HepG2 (cell line): ENCODE measurements around the gene AFDN. TPM values are rescaled to one million over a fixed set of nuclear protein-coding genes. Genes with fewer than 3 reads are reported as not detected.

ENCODE experiments used
- CAMTA2 ChIP-seq: sonication (generic); formaldehyde crosslinking; IDR thresholded peaks from 2 replicates; pipeline ENCODE4 v1.4.0; 2020; ENCODE audit warnings: mild to moderate bottlenecking, missing genetic modification reagents, borderline replicate concordance
- CENPX ChIP-seq: sonication (generic); formaldehyde crosslinking; IDR thresholded peaks from 2 replicates; pipeline ENCODE4 v1.9.0; 2021; ENCODE audit warnings: mild to moderate bottlenecking, missing genetic modification reagents, moderate library complexity
- EP300 ChIP-seq, 3 experiments: sonication (generic) in 1 of 3; formaldehyde crosslinking in 1 of 3; IDR thresholded peaks; 2 replicates each; pipeline versions ENCODE4 v1.5.1 to v1.6.1; 2011 to 2020; ENCODE audit warnings: low read depth in 2 of 3, low read length in 2 of 3, borderline replicate concordance in 1 of 3, improper control_type of control experiment in 1 of 3, mild to moderate bottlenecking in 1 of 3, missing genetic modification reagents in 1 of 3, moderate library complexity in 1 of 3
- GMEB1 ChIP-seq: sonication (generic); formaldehyde crosslinking; IDR thresholded peaks from 2 replicates; pipeline ENCODE4 v1.5.1; 2020; ENCODE audit warnings: missing genetic modification reagents, mild to moderate bottlenecking, borderline replicate concordance
- ISX ChIP-seq: sonication (generic); formaldehyde crosslinking; conservative IDR thresholded peaks from 2 replicates; pipeline ENCODE4 v1.5.0; 2020; ENCODE audit warnings: missing genetic modification reagents
- MAFK ChIP-seq, 2 experiments: IDR thresholded peaks in 1 of 2; conservative IDR thresholded peaks in 1 of 2; 2 replicates each; pipeline ENCODE4 v1.6.1; 2011; ENCODE audit warnings: improper control_type of control experiment in 2 of 2, low read length in 2 of 2
- NFKBIZ ChIP-seq: IDR thresholded peaks from 2 replicates; pipeline ENCODE4 v1.6.1; 2018; ENCODE audit warnings: missing genetic modification reagents, missing compliant biosample characterization
- NPAS2 ChIP-seq: sonication (generic); formaldehyde crosslinking; IDR thresholded peaks from 2 replicates; pipeline ENCODE4 v1.8.0; 2022; ENCODE audit warnings: mild to moderate bottlenecking, missing genetic modification reagents, borderline replicate concordance
- NR2C2 ChIP-seq: sonication (generic); formaldehyde crosslinking; IDR thresholded peaks from 2 replicates; pipeline ENCODE4 v1.4.0; 2020; ENCODE audit warnings: missing genetic modification reagents, mild to moderate bottlenecking, moderate library complexity, borderline replicate concordance
- THAP11 ChIP-seq: IDR thresholded peaks from 2 replicates; pipeline ENCODE4 v1.6.1; 2016; ENCODE audit warnings: missing biosample characterization, missing genetic modification reagents
- ZNF180 ChIP-seq: sonication (generic); formaldehyde crosslinking; IDR thresholded peaks from 2 replicates; pipeline ENCODE4 v1.4.0; 2020; ENCODE audit warnings: low read depth, missing genetic modification reagents, borderline replicate concordance
- ZNF781 ChIP-seq: sonication (generic); formaldehyde crosslinking; IDR thresholded peaks from 2 replicates; pipeline ENCODE4 v1.5.1; 2020; ENCODE audit warnings: borderline replicate concordance, mild to moderate bottlenecking, missing genetic modification reagents; ENCODE audit errors: not compliant biosample characterization
- ZSCAN31 ChIP-seq: sonication (generic); formaldehyde crosslinking; IDR thresholded peaks from 2 replicates; pipeline ENCODE4 v1.5.0; 2020; ENCODE audit warnings: low read depth, mild to moderate bottlenecking, missing genetic modification reagents
- polyA plus RNA-seq, 8 experiments: library from polyadenylated mRNA; depleted of rRNA in 3 of 8; stranded (reverse) in 7 of 8; unstranded in 1 of 8; fragments of >200 nt; fragmentation: Illumina TruSeq in 4 of 8; extraction: Trizol in 4 of 8; gene quantifications; 2 replicates each; pipeline versions ENCODE4 v1.2.1 to v1.2.3, GENCODE V29; 2011 to 2016; ENCODE audit warnings: low read depth in 4 of 8, missing spikeins in 1 of 8, mixed read lengths in 1 of 8; ENCODE audit not compliant: insufficient read depth in 1 of 8
- total RNA-seq, 5 experiments: library from RNA; depleted of rRNA; stranded (reverse); fragments of >200 nt; fragmentation: Illumina TruSeq; extraction: Trizol; gene quantifications; 2 replicates each; pipeline ENCODE4 v1.2.3, GENCODE V29; 2016; ENCODE audit warnings: low read depth in 1 of 5
- TF ChIP-seq, protein P1 (sequence below): sonication (generic); formaldehyde crosslinking; conservative IDR thresholded peaks from 2 replicates; pipeline ENCODE4 v1.4.0; 2020; ENCODE audit warnings: mild to moderate bottlenecking, missing genetic modification reagents, moderate library complexity
- TF ChIP-seq, protein P2 (sequence below): sonication (generic); formaldehyde crosslinking; IDR thresholded peaks from 2 replicates; pipeline ENCODE4 v1.8.1; 2023; ENCODE audit warnings: mild to moderate bottlenecking, moderate library complexity, missing genetic modification reagents
- TF ChIP-seq, protein P3 (sequence below): sonication (generic); formaldehyde crosslinking; IDR thresholded peaks from 2 replicates; pipeline ENCODE4 v1.4.0; 2020; ENCODE audit warnings: missing genetic modification reagents

AFDN gene
- total and polyA plus RNA-seq, 2 of the 13 experiments (the other 11 are each of a cell fraction or from before 2014, with no cell fraction given) = 136 to 151 TPM

GRCh38 chr6:167826230-167826895 is 348 bp upstream of the AFDN start (continued):
- TF ChIP-seq CAMTA2 (CRISPR knock-in tag) (no peak; the same call in 1 of the 2 replicates), NPAS2 (no peak), NR2C2 (CRISPR knock-in tag) (peak; percentile 33; the same call in 1 of the 2 replicates), GMEB1 (peak; percentile 84), ISX (CRISPR knock-in tag) (no peak), MAFK (conservative IDR thresholded peaks at IDR 0.05 in 1 of 2, IDR thresholded peaks at IDR 0.05 in 1 of 2; ENCODE audit: low read length in 2 of 2) (no peak), ZSCAN31 (no peak; the same call in 1 of the 2 replicates), CENPX (CRISPR knock-in tag) (no peak), NFKBIZ (CRISPR knock-in tag) (no peak), ZNF781 (CRISPR knock-in tag) (no peak), EP300 (IDR thresholded peaks at IDR 0.05; ENCODE audit: low read depth in 2 of 2, low read length in 2 of 2) (0 out of 4 replicates have a peak, but pooled peaks of 1 of the 2 experiments have one; percentile 7), EP300 (CRISPR knock-in tag; IDR thresholded peaks at IDR 0.05; ENCODE audit: borderline replicate concordance) (peak; percentile 21; the same call in 1 of the 2 replicates), THAP11 (CRISPR knock-in tag) (no peak), ZNF180 (CRISPR knock-in tag) (no peak)
- TF ChIP-seq, protein P1, sequence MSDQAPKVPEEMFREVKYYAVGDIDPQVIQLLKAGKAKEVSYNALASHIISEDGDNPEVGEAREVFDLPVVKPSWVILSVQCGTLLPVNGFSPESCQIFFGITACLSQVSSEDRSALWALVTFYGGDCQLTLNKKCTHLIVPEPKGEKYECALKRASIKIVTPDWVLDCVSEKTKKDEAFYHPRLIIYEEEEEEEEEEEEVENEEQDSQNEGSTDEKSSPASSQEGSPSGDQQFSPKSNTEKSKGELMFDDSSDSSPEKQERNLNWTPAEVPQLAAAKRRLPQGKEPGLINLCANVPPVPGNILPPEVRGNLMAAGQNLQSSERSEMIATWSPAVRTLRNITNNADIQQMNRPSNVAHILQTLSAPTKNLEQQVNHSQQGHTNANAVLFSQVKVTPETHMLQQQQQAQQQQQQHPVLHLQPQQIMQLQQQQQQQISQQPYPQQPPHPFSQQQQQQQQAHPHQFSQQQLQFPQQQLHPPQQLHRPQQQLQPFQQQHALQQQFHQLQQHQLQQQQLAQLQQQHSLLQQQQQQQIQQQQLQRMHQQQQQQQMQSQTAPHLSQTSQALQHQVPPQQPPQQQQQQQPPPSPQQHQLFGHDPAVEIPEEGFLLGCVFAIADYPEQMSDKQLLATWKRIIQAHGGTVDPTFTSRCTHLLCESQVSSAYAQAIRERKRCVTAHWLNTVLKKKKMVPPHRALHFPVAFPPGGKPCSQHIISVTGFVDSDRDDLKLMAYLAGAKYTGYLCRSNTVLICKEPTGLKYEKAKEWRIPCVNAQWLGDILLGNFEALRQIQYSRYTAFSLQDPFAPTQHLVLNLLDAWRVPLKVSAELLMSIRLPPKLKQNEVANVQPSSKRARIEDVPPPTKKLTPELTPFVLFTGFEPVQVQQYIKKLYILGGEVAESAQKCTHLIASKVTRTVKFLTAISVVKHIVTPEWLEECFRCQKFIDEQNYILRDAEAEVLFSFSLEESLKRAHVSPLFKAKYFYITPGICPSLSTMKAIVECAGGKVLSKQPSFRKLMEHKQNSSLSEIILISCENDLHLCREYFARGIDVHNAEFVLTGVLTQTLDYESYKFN (CRISPR knock-in tag) = no peak
- TF ChIP-seq, protein P2, sequence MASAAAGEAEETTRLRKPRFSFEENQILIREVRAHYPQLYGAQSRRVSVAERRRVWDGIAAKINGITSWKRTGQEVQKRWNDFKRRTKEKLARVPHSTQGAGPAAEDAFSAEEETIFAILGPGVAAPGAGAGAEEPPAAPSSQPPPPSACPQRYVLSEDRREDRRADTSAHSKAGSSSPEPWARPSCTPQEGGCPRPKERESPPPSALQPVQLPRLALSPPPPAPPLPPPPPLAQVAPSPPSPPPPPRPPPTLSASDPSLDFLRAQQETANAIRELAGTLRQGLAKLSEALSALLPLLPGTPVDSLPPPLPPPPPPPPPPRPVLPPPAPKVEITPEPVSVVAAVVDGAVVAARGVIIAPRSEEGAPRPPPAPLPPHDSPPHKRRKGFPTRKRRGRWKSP (CRISPR knock-in tag) = peak; percentile 43; the same call in 1 of the 2 replicates
- TF ChIP-seq, protein P3, sequence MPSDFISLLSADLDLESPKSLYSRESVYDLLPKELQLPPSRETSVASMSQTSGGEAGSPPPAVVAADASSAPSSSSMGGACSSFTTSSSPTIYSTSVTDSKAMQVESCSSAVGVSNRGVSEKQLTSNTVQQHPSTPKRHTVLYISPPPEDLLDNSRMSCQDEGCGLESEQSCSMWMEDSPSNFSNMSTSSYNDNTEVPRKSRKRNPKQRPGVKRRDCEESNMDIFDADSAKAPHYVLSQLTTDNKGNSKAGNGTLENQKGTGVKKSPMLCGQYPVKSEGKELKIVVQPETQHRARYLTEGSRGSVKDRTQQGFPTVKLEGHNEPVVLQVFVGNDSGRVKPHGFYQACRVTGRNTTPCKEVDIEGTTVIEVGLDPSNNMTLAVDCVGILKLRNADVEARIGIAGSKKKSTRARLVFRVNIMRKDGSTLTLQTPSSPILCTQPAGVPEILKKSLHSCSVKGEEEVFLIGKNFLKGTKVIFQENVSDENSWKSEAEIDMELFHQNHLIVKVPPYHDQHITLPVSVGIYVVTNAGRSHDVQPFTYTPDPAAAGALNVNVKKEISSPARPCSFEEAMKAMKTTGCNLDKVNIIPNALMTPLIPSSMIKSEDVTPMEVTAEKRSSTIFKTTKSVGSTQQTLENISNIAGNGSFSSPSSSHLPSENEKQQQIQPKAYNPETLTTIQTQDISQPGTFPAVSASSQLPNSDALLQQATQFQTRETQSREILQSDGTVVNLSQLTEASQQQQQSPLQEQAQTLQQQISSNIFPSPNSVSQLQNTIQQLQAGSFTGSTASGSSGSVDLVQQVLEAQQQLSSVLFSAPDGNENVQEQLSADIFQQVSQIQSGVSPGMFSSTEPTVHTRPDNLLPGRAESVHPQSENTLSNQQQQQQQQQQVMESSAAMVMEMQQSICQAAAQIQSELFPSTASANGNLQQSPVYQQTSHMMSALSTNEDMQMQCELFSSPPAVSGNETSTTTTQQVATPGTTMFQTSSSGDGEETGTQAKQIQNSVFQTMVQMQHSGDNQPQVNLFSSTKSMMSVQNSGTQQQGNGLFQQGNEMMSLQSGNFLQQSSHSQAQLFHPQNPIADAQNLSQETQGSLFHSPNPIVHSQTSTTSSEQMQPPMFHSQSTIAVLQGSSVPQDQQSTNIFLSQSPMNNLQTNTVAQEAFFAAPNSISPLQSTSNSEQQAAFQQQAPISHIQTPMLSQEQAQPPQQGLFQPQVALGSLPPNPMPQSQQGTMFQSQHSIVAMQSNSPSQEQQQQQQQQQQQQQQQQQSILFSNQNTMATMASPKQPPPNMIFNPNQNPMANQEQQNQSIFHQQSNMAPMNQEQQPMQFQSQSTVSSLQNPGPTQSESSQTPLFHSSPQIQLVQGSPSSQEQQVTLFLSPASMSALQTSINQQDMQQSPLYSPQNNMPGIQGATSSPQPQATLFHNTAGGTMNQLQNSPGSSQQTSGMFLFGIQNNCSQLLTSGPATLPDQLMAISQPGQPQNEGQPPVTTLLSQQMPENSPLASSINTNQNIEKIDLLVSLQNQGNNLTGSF (CRISPR knock-in tag) = no peak
